Myocyte (in vitro differentiated cells): ENCODE data around the gene IGSF21. TPM values are rescaled to one million over a fixed set of nuclear protein-coding genes. Genes with fewer than 3 reads are reported as not detected.

ENCODE experiments used
- DNase-seq: peaks from one replicate; pipeline ENCODE4 v3.0.0-alpha.2; 2012; ENCODE audit warnings: low read depth
- total RNA-seq: library from RNA; depleted of rRNA; stranded (reverse); fragments of >200 nt; gene quantifications from 2 replicates; pipeline ENCODE4 v1.2.3, GENCODE V29; 2014

IGSF21 gene
- total RNA-seq, 1 donor from 2014 or later, result not detected

DNA sequence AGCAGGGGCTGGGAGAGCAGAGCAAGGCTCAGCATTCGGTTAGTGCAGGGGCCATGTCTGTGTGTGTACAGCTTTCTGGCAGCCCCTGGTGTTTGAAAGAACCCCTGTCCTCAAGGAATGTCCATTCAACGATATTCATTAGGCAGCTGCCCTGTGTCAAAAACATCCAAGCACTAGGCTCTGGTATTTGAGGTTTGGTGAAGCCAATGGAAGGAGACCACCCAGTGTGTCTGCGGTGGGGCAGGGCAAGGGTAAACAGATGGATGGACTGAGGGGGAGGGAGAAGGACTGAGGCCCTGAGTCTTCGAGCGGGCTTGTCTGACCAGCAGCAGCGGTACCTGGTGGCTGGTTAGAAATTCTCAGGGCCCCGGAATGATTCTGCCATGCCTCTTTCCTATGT lies 217.5 kb downstream of the IGSF21 start:
- DNase-seq, result no peak

DNA sequence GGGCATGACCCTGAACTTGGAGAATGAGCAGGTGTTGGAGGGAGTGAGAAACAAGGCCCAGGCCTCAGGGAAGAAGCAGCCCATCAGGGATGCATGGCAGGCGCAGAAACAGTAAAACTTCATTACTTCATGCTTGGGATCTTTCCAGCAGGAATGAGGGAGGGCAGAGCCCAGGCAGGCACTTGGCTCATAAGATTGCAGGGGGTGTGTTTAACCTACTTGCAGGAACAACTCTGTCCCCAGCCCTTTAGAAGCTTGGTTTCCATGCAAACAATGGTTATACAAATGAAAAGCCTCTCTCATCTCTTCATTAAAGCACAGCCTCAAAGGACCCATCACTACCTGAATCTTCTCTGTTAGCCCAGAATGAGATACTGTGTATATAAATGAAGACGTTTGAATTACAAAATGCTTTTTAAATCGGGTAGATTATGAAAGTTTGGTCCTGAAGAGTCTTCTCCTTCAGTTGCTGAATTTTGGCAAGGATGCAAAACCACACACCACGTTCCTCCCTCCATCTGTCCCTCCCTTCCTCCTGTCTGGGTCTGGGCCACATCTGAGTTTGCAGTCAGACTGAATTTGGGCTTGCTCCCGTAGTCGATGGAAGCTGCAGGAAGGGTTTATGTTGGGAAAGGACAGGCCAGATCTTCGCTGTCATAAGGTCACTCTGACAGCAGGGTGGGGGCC lies 218.8 kb downstream of the IGSF21 start:
- DNase-seq, result no peak

DNA sequence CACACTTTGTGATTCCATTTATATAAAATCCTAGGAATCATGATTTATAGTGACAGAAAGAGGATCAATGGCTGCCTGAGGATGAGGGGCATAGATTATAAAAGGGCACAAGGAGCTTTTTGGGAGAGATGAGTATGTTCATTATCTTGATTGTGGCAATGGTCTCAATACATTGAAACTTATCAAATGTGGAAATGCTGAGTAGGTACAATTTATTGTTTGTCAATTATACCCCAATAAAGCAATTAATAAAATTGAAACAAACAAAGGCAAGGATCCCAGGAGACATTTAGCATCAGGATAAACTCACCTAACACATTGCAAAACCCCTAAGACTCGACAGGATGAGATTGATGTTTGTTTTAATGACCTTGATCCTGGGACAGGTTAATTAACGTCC lies 220.1 kb downstream of the IGSF21 start:
- DNase-seq, result no peak

DNA sequence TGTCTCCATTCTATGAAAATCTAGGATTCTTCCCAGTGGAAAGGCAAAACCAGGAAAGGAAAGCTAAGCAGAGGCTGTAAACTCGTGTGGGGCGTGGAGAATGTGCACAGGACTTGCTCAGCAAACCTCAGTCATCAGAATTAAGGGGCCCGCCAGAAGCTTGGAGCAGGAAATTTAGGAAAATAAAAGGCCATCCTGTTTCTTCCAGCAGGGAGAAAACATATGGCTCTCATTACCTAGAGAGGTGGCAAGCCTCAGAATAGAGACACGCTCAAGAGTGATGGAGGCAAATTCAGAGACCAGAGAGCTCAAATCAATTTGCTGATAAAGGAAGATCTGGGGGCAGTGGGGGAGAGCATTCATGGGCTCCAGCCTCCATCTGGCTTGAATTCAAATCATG lies 221.2 kb downstream of the IGSF21 start:
- DNase-seq, result no peak

DNA sequence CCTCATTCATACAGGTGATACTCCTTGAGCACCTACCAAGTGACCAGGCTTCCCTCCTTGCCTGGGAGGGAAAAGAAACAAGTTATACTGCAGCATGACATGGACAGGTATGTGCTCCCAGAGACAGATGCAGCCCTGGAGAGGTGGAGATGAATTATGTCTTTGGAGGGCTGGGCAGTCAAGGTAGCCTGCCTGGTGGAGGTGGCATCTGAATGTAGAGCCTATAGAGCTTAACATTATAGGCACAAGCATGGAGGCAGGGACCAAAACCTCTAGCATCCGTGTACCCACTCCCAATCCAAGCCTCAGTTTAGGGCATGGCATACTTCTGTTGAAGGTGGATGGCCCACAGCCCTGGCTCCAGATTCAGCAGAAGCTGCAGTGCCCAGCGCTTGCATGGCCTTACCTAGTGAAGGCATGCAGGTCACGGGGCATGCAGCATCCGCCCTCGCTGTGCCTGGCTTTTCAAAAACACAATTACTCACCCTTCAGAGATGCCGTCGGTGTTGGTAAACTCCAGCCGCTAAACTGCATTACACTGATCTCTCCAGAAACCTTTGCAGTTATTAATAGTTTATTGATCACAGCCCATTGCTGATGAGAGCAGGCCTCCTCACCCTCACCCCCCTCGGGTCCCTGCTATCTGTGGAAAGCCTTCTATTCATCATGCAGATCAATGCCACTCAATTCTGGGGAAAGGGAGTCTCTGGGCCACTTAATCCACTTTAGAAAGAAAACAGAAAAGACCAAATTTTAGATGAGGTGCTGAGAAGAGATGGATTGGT lies 222.1 kb downstream of the IGSF21 start:
- no peak for DNase-seq

DNA sequence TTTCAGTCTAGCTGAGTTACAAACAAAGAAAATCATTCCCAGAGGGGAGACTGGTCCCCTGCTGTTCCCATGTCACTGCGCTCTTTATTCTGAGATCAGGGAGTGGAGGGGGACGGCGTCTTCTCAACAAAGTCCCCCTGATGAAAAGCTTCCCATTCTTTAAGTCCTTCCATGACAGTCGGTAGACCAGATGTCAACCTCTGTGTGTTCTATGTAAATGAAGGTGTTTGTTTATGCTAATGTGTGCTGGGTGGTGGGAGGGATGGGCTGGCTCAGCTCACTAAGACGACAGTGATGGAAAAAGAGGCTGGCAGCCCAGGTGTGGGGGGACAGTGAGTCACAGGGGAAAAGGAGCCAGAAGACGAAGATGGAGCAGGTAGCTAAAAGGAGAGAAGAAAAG lies 225.0 kb downstream of the IGSF21 start:
- no peak for DNase-seq

DNA sequence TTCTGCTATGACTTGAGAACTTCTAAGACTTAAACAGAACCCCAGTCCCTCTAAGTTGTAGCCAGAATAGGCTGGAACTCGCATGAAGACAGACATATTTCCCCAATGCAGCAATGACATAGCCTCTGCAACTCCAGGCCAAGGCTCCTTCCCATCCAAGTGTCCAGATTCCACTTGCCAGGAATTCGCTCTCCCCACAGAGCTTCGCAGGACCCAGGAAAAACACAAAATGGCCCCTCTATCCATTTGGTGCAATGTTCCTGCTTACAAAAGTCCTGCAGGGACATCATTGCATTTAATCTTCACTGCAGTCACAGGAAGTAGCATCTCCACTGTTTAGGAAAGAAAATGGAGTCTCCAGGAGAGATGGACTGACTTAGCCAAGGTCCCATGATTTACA lies 225.6 kb downstream of the IGSF21 start:
- no peak for DNase-seq

DNA sequence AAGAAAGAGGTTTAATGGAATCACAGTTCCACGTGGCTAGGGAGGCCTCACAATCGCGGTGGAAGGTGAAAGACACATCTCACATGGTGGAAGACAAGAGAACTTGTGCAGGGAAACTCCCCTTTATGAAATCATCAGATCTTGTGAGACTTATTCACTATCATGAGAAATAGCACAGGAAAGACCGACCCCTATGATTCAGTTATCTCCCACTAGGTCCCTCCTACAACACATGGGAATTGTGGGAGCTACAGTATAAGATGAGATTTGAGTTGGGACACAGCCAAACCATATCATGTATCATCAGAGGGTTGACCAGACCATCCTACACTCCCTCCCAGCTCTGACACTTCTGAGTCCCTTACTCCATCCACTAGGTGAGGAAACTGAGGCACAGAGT lies 229.2 kb downstream of the IGSF21 start:
- no peak for DNase-seq

DNA sequence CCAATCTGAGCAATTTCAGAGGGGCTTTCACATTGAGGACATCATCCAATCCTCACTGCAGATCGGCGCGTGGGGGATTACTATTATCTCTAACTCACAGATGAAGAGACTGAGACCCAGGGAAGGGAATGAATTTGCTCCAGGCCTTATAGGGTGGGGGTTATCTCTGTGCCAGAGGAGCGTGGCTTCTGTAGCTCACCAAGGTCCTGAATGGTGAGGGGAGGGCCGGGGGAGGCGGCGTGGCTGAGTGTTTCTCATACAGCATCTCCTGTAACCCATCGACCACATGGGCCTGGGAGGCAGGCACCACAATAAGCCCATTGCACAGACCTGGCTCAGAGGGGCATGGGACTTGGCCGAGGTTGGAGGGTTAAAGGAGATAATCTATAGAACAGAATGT lies 230.2 kb downstream of the IGSF21 start:
- DNase-seq, result no peak

DNA sequence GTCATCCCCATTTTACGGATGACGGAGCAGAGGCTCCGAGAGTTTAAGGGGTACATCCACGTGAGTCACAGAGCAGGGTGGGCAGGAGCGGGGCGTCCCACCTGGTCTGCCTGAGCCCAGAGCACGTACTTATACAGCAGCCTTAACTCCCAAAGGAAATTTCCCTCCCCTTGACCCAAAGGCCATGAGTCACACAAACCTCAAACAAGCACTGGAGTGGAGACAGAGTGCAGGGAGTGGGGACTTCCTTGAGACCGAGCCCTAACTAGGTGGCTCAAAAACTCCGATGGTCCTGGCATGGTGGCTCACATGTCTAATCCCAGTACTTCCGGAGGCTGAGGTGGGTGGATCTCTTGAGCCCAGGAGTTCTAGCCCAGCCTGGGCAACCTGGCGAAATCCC lies 231.6 kb downstream of the IGSF21 start:
- no peak for DNase-seq

DNA sequence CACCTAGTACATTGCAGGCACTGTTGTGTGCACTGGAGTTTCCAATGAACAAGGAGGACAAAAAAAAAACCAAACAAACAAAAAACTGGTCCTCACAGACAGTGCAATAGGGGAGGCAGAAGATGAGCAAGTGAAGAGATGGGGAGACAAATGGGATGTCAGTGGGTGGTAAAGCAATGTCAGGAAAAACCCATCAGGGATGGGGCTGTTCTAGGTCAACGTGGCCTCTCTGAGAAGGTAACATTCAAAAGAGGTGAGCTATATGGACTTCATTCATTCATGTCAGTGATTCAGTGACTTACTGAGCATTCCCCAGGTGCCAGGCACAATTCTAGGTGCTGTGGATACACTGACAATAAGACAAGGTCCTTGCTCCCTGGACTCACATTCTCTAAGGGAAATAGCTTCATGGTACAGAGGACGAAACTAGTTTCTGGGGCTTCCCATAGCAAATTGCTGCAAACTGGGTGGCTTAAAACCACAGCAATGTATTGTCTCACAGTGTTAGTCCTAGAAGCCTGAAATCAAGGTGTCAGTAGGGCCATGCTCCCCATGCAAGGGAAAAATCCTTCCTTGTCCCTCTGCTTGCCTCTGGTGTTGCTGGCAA lies 232.7 kb downstream of the IGSF21 start:
- no peak for DNase-seq

DNA sequence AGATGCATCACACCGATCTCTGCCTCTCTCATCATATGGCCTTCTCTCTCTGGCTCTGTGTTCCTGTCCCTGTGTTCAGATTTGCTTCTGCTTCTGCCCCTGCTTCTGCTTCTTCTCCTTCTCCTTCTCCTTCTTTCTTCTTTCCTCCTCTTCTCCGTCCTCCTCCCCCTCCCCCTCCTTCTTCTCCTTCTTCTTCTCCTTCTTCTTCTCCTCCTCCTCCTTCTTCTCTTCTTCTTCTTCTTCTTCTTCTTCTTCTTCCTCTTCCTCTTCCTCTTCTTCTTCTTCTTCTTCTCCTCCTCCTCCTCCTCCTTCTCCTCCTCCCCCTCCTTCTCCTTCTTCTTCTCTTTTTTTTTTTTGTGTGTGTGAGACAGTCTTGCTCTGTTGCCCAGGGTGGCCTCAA lies 233.2 kb downstream of the IGSF21 start:
- DNase-seq, result no peak

DNA sequence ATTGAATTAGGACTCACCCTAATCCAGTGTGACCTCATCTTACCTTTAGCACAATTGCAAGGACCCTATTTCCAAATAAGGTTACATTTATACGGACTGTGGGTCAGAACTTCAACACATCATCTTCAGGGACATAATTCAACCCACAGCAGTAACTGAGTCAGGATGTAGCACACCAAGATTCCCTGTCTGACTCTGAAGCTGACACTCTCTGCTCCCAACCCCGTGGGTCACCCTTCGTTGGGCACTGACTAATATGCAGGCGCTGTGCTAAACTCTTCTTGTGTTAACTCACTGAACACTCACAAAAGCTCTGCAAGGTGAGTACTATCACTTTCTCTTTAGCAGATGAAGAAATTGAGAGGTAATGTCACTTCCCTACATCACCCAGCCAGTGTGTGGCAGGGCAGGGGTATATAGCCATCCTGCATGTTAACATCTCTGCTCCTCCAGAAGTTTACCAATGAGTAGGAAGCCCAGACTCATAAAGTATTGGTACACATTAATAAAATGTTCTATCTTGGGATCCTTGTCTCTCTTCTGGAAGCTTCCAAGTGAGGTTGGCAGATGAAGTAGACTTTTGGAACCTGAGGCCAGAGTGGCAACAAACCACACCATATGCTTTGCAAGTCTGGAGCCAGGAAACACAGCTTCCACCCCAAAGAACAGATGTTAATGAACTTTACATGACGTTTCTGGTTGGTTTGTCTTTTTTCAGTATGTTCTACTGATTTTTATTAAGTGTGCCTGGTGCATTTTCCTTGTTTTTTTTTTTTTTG lies 233.9 kb downstream of the IGSF21 start:
- DNase-seq, result no peak

DNA sequence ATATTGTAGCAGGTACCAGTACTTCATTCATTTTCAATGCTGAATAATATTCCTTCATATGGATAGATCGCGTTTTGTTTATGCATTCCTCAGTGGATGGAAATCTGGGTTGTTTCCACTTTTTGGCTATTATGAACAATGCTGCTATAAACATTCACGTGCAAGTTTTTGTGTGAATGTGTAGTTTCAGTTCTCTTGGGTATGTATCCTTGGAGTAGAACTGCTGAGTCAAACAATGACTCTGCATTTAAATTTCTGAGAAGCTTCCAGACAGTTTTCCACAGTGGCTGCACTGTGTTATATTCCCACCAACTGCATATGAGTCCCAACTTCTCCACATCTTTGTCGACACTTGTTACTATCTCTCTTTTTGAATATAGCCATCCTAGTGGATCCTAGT lies 235.1 kb downstream of the IGSF21 start:
- no peak for DNase-seq

DNA sequence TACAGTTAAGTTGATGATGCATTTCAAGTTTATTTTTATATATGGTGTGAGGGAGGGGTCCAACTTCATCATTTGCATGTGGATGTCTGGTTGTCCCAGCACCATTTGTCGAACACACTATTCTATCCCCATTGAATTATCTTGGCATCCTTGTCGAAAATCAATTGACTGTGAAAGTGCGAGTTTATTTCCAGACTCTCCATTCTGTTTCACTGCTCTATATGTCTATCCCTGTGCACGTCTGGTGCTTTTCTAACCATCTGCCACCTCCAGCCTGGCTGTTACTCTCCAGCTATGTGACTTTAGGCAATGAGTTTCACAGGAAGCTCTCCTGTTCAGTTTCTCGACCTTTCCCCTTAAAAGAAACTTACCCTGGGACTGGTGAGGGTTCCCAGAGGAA lies 236.0 kb downstream of the IGSF21 start:
- DNase-seq, result no peak

DNA sequence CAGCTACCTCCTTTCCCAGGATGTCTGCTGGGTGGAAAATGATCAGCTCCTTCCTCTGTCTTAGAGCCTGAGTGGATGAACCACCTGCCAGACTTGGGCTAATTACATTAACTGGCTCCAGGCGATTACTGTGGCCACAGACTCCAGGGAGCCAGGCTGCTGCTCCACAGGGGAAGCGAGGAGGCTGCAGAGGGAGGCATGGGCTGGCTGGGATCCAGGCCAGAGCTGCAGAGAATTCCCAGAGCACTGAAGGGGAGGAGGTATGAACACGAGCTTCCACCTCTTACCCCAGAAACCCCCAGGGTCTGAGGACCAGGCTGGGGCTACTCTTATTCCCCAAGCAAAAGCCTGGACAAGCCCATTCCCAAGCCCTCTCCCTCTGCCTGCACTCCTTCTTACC lies 237.2 kb downstream of the IGSF21 start:
- DNase-seq, result no peak

DNA sequence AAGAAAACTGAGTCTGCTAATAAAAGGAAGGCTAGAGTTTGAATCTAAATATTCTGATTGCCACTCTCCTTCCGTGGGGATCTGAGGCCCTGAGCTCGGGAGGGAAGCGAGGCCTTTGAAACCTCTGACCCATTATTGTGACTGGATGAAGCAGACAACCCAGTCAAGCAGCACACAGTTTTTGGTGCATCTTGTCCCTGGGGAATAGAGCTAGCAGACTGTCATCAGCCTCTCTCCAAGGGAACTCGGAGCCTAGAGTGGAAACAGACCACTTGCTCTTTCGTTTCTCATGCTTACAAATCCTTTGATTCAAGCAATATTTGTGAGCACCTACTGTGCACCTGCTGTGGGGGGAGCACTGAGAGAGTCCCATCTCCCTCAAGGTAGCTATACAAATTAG lies 240.0 kb downstream of the IGSF21 start:
- DNase-seq, result no peak

DNA sequence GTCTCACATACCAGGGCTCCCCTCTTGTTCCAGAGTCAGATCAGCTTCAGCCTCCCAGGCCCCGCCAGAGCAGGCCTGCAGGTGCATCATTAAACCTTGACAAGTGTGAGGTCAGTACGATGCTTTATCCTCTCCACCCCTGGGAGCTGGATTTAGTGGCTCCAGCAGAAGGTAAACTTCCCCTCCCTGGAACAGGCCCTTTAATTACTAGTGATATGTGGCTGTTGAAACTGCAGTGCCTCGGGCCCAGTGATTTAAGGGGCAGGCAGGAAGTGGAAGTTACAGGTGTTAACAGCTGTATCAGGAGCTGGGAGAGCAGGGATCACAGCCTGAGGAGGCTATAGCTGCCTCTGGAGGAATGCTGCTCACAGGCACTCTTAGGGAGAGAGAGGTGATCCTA lies 240.8 kb downstream of the IGSF21 start:
- no peak for DNase-seq

DNA sequence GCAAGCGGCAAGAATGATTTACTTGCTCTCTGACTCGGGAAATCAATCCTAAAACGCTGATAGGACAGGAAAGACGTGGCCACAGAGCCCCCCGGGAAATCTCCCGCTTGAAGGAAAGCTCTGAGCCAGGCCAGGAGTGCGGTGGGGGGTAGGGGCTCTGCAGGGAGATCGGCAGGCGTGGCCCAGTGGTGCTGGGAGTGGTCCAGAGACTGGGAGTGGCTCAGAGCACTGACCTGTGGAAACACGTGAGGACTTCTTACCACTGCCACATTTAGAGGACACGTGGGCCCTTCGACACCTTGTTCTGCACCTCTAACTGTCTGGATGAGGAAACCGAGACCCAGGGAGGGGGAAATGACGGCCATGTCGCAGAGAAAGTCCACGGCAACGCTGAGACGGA lies 243.1 kb downstream of the IGSF21 start:
- no peak for DNase-seq

DNA sequence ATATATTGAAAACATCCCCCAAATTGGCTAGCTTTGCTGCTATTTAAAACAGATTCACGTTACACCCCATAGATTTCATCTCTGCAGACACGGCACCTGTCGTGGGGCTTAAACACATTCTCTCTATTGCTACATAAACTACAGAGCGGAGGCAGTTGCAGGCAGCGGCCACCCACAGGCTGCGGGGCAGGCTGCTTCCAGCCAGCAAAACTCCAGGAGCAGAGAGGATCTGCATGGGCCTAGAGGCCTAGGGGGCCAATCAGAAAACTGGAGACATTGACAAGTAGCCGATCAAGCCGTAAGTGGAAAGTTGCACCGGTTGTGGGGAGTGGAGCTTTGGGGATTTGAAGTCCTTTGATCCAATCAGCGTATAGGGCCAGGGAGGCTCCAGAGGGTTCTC lies 244.1 kb downstream of the IGSF21 start:
- no peak for DNase-seq

DNA sequence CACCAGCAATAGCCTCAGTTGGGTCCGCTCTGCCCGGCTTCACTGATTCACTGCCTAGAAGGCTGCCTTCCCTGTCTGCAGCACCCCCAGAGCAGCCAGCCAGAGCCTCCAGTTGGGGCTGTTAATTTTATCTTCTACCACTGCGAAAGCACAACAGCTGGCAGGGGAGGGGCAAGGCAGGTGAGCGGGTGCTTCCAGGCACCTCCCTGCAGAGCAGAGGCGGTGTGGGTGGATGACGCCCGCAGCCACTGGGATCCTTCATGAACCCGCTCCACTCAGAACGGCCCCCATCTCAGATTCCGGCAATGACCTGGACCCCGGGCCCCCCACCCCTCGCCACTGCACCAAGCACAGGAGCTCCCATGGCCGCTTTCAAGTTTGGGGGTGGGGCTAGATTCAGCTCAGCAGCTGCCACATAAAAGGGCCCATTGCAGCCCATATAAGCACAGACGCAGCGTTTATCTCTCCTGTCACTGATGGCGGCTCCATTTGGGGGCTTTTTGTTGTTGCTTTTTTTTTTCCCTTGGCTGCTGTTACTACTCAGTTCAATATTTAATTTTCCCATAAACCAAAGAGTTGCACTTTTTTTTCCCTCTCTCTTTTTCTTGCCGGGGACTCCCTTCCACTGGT lies 245.2 kb downstream of the IGSF21 start:
- DNase-seq, result no peak
